OCI-M2 (cell line): ENCODE measurements around the gene PRCC.

ENCODE experiments used
- DNase-seq: peaks from one replicate; lab custom pipeline; 2025; ENCODE audit not compliant: unreplicated experiment; lab: John Stamatoyannopoulos, UW

PRCC gene

DNA sequence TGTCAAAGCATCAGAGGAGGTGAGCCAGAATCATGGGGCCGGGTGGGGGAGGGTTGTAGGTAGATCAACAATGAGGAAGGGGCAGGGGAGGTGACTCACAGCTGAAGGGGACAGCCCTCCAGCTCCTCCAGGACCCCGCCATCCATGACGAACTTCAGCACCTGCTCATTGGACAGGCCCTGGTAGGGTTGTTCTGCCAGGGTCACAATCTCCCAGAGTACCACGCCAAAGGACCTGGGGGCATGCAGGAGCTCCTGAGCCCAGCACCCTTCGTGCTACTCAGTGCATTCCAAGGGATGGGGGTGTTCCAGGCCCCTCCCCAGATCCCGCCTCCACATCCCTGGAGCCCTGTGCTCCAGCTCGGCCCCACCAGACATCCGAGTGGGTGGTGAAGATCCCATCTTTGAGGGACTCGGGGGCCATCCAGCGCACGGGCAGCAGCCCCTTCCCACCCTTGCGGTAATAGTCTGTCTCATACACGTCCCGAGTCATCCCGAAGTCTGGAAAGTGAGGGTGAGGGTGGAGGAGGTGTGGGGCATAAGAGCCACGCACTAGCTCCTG, 74.0 kb downstream of the PRCC start:
- DNase-seq = no peak

DNA sequence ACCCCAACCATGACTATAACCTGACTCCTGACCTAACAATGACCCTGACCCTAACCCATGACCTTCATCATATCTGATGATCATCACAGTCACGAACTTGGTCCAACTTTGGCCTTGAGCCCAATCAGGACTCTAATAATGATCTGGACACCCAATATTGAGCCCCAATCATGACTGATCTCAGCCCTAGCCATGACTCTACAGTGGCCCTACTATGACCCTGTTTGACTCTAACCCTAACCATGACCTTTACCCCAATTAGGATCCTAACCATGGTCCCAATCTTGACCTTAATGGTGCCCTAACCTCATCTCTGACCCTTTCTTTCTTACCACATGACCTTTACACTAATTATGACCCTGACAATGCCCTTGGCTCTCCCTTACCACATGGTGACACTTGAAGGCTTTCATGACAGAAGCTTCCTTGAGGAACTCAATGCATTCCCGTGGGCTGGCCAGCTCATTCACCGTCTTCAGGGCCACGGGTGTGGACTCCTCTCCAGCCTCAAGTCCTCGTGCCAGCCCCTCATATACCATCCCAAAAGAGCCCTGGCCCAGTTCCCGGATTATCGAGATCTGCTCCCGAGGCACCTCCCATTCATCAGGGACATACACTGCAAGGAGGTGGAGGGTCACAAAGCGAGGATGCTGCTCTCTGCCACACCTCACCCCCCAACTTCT, 75.4 kb downstream of the PRCC start:
- no peak for DNase-seq

DNA sequence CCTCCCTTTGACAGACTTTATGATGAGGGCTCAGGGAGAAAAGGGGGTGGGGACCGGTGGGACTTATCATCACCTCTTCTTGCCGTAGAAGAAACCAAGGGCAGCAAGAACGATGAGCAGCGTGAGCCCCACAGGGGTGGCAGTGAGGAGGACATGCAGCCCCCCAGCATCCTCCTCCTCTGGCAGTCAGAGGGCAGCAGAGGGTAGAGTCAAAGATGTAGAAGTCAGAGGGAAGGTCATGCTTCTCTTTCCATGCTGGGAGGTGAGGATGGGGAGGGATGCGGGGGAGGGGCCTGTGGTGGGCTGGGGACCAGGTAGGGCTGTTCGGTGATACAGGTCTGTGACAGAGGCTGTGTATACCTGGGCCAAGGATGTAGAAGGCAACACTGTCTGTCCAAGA, 76.8 kb downstream of the PRCC start:
- no peak for DNase-seq

DNA sequence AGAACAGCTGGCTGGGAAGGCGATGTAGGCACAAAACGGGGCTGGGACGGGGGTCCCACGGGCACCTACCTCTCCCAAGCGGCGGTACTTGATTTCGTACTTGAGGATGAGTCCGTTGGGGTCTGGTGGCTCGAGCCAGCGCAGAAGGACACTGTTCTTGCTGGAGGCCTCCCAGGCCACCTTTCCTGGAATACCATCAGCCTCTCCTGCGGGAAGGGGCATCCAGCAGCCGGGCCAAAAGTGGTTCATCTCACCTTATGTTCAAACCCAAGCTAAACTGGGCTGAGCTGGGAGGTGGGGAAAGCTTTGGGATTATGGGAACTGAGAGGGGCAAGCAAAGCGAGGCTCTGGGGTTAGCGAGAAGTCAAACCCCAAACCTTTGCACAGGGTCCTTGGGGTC, 77.3 kb downstream of the PRCC start:
- no peak for DNase-seq

DNA sequence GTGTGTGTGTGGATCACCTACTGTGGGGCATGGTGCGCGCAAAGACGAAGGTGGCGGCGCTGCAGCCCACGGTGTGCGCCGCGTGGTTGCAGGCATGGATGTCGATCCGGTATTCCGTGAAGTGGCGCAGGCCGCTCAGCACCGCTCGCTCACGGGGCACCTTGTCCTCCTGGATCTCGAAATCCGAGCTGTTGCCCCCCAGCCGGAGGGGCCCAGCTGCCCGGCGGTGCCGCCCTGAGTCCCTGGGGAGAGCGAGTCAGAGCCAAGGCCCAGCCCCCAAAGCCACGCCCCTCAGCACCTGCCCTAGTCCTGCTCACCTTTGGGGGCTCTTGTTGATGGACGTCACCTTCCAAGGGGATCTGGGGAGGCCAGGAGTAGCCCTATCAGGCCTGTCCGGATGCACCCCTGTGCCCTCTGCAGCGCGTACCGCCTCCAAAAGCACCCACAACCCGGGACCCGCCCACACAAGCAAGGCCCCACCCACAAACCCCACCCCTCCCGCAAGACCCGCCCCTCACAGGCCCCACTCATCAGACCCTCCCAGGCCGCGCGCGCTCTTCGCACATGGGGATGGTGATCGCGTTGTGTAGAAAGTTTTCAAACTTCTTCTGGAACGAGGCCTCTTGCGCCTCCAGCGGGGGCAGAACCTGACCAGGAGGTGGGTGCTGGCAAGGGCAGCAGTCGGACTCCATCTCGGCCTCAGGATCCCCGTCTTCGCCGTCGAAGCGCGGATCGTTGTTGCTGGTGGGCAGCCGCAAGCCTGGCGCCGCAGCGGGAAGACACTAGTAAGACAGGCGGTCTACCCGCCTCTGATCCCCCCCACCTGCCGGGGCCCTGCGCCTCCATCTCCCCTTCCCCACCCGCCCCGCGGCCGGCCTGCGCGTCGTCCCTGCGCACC, 78.0 kb downstream of the PRCC start:
- no peak for DNase-seq

DNA sequence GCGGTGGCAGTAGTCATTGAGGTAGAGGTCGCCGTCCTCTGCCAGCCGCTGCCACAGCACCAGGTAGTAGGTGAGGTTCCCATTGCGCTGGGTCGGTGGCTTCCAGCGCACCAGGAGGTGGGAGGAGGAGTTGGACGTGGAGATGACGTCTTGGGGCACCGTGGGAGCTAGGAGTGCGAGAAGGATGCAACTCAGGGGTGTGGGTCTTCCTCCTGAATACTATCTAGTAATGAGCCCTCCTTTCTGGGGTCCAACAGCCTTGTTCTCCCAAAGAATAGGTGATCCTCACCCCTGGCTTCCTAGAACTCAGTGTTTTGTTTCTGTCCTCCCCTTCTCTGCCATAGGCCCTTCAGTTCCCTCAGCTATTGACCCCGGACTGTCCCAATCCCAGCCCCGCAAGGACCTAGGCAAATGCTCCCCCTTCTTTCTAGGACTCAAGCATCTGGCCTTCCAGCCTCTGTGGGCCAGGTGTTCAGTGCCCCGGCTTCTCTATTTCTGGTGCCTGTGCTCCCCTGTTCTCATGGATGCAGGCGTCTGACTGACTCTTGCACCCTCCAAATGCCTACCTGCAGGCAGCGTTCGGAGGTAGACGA, 78.7 kb downstream of the PRCC start:
- DNase-seq = no peak

DNA sequence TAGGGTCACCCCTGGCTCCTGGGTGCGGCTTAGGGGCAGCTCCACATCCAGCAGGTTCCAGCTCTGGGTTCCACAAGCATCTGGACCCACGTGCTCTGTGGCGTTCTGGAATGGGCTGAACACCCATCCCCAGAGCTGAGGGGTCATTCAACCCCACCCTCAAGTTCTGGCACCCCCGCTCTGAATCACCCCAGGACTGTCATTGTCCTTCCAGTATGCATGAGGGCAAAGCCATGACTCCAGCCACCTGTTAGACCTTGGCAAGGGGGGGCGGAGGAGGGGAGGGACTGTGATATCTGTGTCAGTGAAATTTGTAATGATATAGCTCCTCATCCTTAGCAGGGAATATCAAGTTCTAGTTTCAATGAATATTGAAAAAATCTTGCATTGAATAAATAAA, 79.3 kb downstream of the PRCC start:
- DNase-seq = no peak

DNA sequence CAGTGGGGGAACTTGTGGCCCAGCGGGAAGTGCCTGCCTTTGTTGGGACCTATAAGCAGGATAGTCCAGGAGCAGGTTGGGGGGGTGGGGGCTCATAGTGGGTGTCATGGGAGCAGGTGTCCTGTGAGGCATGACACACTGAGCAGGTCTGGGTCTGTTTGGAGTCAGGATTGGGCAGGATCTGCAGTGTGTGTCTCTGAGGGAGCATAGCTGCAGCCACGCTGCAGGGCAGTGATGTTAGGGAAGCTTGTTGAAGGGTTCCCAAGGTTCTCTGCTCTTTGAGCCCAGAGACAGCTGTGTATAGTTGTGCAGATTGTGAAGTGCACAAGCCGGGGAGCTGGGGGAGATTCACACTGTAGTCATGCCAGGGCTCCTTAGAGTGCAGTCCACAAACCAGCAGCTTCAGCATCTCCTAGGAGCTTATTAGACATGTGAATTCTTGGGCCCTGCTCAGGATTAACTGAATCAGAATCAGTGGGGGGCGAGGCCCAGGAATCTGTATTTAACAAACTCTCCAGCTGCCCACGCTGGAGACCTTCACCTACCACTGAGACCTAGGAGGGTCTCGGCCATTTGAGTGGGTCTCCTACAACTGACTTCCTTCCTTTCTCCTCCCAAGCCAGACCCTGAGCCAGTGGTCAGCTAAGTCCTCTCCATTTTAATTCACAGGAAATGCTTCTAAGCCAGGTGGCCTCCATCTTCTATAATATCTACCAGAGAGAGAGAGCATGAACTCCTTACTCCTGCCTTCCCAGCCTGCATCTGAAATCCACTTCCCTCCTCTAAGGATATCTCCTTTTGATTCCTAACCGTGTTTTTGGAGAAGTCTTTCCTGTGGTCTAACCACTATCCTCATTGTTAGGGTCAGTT, 80.5 kb downstream of the PRCC start:
- no peak for DNase-seq

DNA sequence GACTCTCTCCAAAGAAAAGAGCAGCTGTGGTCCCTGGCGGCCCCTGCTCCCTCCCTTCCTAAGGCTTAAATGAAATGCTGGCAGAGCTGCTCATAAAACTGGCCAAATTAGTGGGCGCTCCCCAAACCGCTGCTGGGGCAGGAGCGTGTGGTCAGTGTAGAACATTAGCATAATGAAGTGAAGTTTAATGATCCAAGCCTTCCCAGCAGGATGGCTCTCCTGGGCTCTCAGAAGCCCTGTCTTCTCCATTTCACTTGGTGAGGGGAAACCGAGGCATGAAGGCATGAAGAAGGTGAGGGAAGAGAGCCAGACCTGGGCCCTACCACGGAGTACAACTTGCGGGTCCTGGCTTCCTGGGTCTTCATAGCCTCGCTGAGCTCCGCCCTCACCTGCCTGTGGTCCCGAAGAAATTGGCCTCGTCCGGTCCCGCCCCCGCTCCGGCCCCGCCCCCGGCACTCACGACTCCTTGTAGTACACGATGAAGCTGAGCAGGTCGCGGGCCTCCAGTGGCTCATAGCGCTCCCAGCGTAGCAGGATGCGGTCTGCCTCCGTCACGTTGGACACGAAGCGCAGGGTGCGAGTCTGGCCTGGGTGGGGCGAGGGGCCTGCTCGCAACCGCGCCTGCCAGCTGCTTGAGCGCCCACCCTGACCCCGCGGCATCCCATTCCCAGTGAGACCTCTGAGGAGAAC, 81.3 kb downstream of the PRCC start:
- no peak for DNase-seq

DNA sequence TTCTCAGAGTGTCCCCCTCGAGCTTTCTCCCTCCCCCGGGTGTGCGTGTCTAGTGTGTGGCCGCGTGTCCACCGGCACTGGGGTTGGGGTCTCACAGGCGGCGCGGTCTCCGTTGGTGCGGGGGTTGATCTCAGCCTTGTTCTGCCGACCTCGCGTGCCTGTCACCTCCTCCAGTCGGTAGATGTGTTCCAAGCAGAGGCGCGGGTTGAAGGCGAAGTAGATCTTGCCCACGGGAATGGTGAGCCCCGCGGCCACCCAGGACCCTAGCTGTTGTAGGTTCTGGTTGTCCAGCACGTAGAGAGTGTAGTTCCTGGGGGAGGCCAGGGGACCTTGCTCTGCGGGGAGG, 81.8 kb downstream of the PRCC start:
- DNase-seq = no peak
